Muscle of leg (tissue), 11 donors: ENCODE measurements around the gene CCDC33. TPM values are rescaled to one million over a fixed set of nuclear protein-coding genes. Genes with fewer than 3 reads are reported as not detected.

ENCODE experiments used
- DNase-seq: peaks from one replicate; pipeline ENCODE4 v3.0.0; 2013
- H3K27ac ChIP-seq: one replicate; pipeline ENCODE4 v1.5.1; 2013; ENCODE audit warnings: mild to moderate bottlenecking, low read length, control low read depth
- H3K27me3 ChIP-seq: one replicate; pipeline ENCODE4 v1.6.1; 2013; ENCODE audit warnings: low read length; ENCODE audit not compliant: control insufficient read depth, insufficient read depth
- H3K36me3 ChIP-seq: one replicate; pipeline ENCODE4 v1.6.1; 2013; ENCODE audit warnings: low read length; ENCODE audit not compliant: control insufficient read depth, insufficient read depth
- H3K4me1 ChIP-seq: one replicate; pipeline ENCODE4 v1.6.1; 2013; ENCODE audit warnings: low read length; ENCODE audit not compliant: control insufficient read depth, insufficient read depth
- H3K4me3 ChIP-seq: one replicate; pipeline ENCODE4 v1.5.1; 2013; ENCODE audit warnings: low read length, control low read depth
- H3K9me3 ChIP-seq: replicated peaks from 2 replicates; pipeline ENCODE4 v1.6.1; 2013; ENCODE audit warnings: low read depth, low read length; ENCODE audit not compliant: control insufficient read depth
- WGBS: methylation state at CpG from one replicate; pipeline ENCODE4 v1.1.5; 2013; ENCODE audit warnings: missing lambda C conversion rate; ENCODE audit not compliant: insufficient coverage; 5-methylcytosine and 5-hydroxymethylcytosine counted together
- polyA plus RNA-seq, 8 donors: library from polyadenylated mRNA; unstranded; fragments of 120-200 nt; gene quantifications; one replicate each; pipeline versions ENCODE4 v1.2.1 to v1.2.3, GENCODE V29; 2013; ENCODE audit warnings: inconsistent platforms in 1 of 8, low replicate concordance in 1 of 8; ENCODE audit not compliant: insufficient read length in 8 of 8, insufficient read depth in 1 of 8
- total RNA-seq: library from RNA; stranded (reverse); fragments of 120-200 nt; gene quantifications from one replicate; pipeline ENCODE4 v1.2.4, GENCODE V29; 2013

The CCDC33 gene
- total and polyA plus RNA-seq, 9 donors = 0.04 to 0.36 (median 0.22) TPM; not detected in 3

GRCh38 chr15:74264081-74264501 is 28.0 kb downstream of the CCDC33 start:
- no peak overlapping the region for H3K27ac ChIP-seq
- H3K9me3 ChIP-seq = no peaks in the 10 kb centered on the region
- H3K27me3 ChIP-seq = no peaks in the 10 kb centered on the region
- WGBS = 36% methylated on average over 6 of the region's 6 CpGs
- peaks cover 11% of the 10 kb centered on the region for H3K4me1 ChIP-seq
- H3K4me3 ChIP-seq = no peak overlapping the region
- H3K36me3 ChIP-seq = no peaks in the 10 kb centered on the region
- DNase-seq = no peak

DNA sequence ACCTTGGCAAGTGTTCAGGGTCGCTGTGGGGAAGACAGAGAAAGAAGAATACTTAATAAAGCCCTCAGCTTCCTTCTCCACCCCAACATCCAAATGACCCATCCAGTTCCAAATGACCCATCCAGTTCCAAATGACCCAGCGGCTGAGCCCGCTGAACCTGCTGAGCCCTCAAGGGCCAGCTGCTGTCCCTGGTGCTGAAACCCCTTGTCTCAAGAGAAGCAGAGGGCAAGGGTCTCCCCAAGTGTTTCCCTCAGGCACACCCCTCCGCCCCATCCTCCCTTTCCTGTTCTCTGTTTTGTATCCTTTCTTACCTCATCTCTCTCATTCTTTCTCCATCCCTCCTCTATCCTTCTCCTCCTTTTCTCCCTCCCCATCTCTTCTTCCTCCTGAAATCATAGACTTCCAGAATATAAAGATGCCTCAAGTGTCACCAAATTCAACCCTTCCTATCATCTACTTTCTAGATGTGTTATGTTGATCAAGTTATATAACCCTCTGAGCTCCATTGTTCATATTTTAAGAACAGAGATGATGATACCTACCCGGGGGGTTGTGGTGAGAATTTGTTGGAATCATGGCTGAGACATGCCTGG is 29.0 kb downstream of the CCDC33 start:
- peaks cover 2% of the 10 kb centered on the region for H3K27me3 ChIP-seq
- WGBS = 12% methylated on average over 4 of the region's 5 CpGs
- H3K36me3 ChIP-seq = no peaks in the 10 kb centered on the region
- no peak overlapping the region for H3K4me3 ChIP-seq
- DNase-seq = peak; percentile 64
- peaks cover under 1% of the 10 kb centered on the region for H3K4me1 ChIP-seq
- H3K9me3 ChIP-seq = no peaks in the 10 kb centered on the region
- no peak overlapping the region for H3K27ac ChIP-seq

GRCh38 chr15:74268020-74268419 is 31.9 kb downstream of the CCDC33 start:
- Histone ChIP-seq H3K9me3 (no peaks in the 10 kb centered on the region), H3K36me3 (no peaks in the 10 kb centered on the region), H3K27ac (no peak overlapping the region), H3K4me3 (no peak overlapping the region), H3K4me1 (no peaks in the 10 kb centered on the region), H3K27me3 (peaks cover 19% of the 10 kb centered on the region)
- DNase-seq = no peak
- 64% methylated on average over 6 of the region's 6 CpGs for WGBS

GRCh38 chr15:74269362-74270035 is 33.4 kb downstream of the CCDC33 start:
- H3K4me1 ChIP-seq = no peaks in the 10 kb centered on the region
- H3K27me3 ChIP-seq = peaks cover 19% of the 10 kb centered on the region
- no peak overlapping the region for H3K27ac ChIP-seq
- no peaks in the 10 kb centered on the region for H3K36me3 ChIP-seq
- no peak for DNase-seq
- H3K4me3 ChIP-seq = no peak overlapping the region
- no peaks in the 10 kb centered on the region for H3K9me3 ChIP-seq
- 80% methylated on average over 8 of the region's 8 CpGs for WGBS

DNA sequence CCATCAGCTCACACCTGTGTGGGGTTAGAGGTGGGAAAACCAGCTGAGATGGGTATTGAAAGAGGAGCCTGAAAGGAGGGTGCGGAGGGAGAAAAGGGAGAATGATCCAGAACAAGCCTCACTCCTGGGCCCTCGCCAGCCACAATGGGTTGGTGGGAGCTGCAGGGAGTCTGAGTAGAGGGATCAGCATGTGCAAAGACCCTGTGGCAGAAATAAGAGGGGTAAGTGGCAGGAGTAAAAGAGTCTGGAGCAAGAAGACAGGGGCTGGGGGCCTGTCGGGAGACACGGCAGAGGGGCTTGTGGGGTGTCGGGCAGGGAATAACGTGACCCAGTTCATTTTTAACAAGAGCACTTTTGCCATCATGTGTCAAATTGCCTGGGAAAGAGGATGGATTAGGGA is 34.0 kb downstream of the CCDC33 start:
- Histone ChIP-seq H3K9me3 (no peaks in the 10 kb centered on the region), H3K36me3 (no peaks in the 10 kb centered on the region), H3K4me3 (no peak overlapping the region), H3K27ac (no peak overlapping the region), H3K4me1 (no peaks in the 10 kb centered on the region), H3K27me3 (peaks cover 19% of the 10 kb centered on the region)
- no peak for DNase-seq
- 88% methylated on average over 6 of the region's 6 CpGs for WGBS

GRCh38 chr15:74270854-74271520 is 34.9 kb downstream of the CCDC33 start:
- 28% methylated on average over 12 of the region's 14 CpGs for WGBS
- DNase-seq = no peak
- no peak overlapping the region for H3K27ac ChIP-seq
- no peaks in the 10 kb centered on the region for H3K36me3 ChIP-seq
- no peaks in the 10 kb centered on the region for H3K9me3 ChIP-seq
- H3K4me3 ChIP-seq = no peak overlapping the region
- peaks cover 19% of the 10 kb centered on the region for H3K27me3 ChIP-seq
- no peaks in the 10 kb centered on the region for H3K4me1 ChIP-seq

GRCh38 chr15:74272812-74273211 is 36.7 kb downstream of the CCDC33 start:
- DNase-seq = no peak
- 84% methylated on average over 5 of the region's 10 CpGs for WGBS
- Histone ChIP-seq H3K36me3 (no peaks in the 10 kb centered on the region), H3K9me3 (no peaks in the 10 kb centered on the region), H3K4me3 (no peak overlapping the region), H3K27ac (no peak overlapping the region), H3K27me3 (peaks cover 19% of the 10 kb centered on the region), H3K4me1 (no peaks in the 10 kb centered on the region)

DNA sequence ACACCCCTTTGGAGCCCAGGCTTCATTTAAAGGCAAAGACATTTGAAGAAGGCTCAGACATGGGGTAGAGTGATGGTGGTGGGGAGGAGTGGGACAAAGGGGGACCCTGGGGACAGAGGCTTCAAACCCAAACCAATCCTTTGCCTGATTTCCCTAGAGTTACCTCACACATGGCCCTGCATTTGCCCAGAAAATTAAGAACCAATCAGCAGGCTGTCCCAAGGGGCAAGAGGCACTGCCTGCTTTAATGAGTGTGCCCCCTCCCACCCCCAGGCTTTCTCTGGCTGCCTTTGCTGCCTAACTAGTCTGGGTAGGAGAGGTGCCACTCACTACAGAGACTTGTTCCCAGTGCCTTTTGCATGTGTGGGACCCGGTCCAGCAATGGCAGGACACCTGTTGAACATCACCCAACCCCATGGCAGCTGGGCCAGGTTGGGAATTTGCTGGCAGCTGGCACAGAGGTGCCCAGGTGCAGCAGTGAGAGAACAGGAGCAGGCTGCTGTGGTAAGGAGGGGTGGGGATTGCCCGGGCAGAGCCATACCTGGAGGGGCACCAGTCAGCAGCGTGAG is 38.4 kb downstream of the CCDC33 start:
- WGBS = no CpG with 5 or more reads among the region's 3 CpGs
- H3K4me3 ChIP-seq = no peak overlapping the region
- H3K9me3 ChIP-seq = no peaks in the 10 kb centered on the region
- no peak overlapping the region for H3K27ac ChIP-seq
- DNase-seq = no peak
- no peaks in the 10 kb centered on the region for H3K4me1 ChIP-seq
- H3K36me3 ChIP-seq = no peaks in the 10 kb centered on the region
- H3K27me3 ChIP-seq = peaks cover 19% of the 10 kb centered on the region

- DNase-seq = no peak
- no peak overlapping the region for H3K4me3 ChIP-seq
- no peaks in the 10 kb centered on the region for H3K36me3 ChIP-seq
- H3K9me3 ChIP-seq = no peaks in the 10 kb centered on the region
- H3K27me3 ChIP-seq = peaks cover 11% of the 10 kb centered on the region
- no peak overlapping the region for H3K27ac ChIP-seq
- WGBS = 88% methylated on average over 5 of the region's 6 CpGs
- peaks cover 4% of the 10 kb centered on the region for H3K4me1 ChIP-seq
Observed at GRCh38 chr15:74275957-74276356, 39.8 kb downstream of the CCDC33 start.

DNA sequence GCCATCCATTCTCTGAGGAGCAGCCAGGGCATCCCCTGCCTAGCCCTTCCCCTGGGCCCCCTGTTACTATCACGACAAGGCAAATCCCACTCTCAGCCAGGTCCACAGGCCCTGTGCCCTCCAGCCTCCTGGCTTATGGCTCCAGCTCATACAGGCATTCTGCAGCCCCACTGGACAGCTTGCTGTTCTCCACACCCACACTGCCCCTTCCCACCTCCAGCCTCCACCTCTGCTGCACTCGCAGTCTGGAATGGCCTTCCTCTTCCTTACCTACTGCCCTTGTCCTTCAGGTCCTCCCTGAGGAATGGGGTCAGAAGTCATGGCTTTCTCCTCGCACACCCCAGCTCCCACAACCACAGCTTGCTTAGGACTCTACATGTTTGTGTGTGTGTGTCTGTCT is 40.4 kb downstream of the CCDC33 start:
- no peak for DNase-seq
- Histone ChIP-seq H3K27ac (no peak overlapping the region), H3K27me3 (peaks cover 5% of the 10 kb centered on the region), H3K4me1 (peaks cover 6% of the 10 kb centered on the region), H3K4me3 (no peak overlapping the region), H3K9me3 (no peaks in the 10 kb centered on the region), H3K36me3 (no peaks in the 10 kb centered on the region)
- 55% methylated on average over 1 of the region's 3 CpGs for WGBS
